Endothelial cell (in vitro differentiated cells): ENCODE results near the gene CSTF3. TPM values are rescaled to one million over a fixed set of nuclear protein-coding genes. Genes with fewer than 3 reads are reported as not detected.

Experiments used
- DNase-seq: peaks from one replicate; pipeline ENCODE4 v3.0.0; 2021; ENCODE audit warnings: low spot score
- H3K27ac Mint-ChIP-seq: one replicate; pipeline ENCODE4 v1.8.0; 2021; ENCODE audit warnings: mixed read lengths, inconsistent platforms; ENCODE audit not compliant: unreplicated experiment
- H3K27me3 Mint-ChIP-seq: one replicate; pipeline ENCODE4 v1.8.0; 2021; ENCODE audit warnings: mild to moderate bottlenecking, moderate library complexity, mixed read lengths, inconsistent platforms; ENCODE audit not compliant: unreplicated experiment
- H3K36me3 Mint-ChIP-seq: one replicate; pipeline ENCODE4 v1.8.0; 2021; ENCODE audit warnings: mild to moderate bottlenecking, low read depth, mixed read lengths, inconsistent platforms; ENCODE audit not compliant: unreplicated experiment
- H3K4me1 Mint-ChIP-seq: one replicate; pipeline ENCODE4 v1.8.0; 2021; ENCODE audit warnings: mild to moderate bottlenecking, mixed read lengths, inconsistent platforms; ENCODE audit not compliant: unreplicated experiment
- H3K4me3 Mint-ChIP-seq: one replicate; pipeline ENCODE4 v1.8.0; 2021; ENCODE audit warnings: mild to moderate bottlenecking, mixed read lengths, inconsistent platforms; ENCODE audit not compliant: unreplicated experiment
- H3K9me3 Mint-ChIP-seq: one replicate; pipeline ENCODE4 v1.8.0; 2021; ENCODE audit warnings: mixed read lengths, inconsistent platforms; ENCODE audit not compliant: unreplicated experiment
- total RNA-seq: library from RNA; stranded (reverse); fragmentation: NEBNext Ultra II Directional; extraction: Animal tissue kit (Norgen Biotek cat#: 25700); gene quantifications from one replicate; pipeline ENCODE4 v1.2.1, GENCODE V29; 2021; ENCODE audit not compliant: unreplicated experiment
- TF ChIP-seq, protein P1 (sequence below): fragments of 200-600 bp; sonication (generic); IDR thresholded peaks from one replicate; pipeline ENCODE4 v1.5.0; 2021; ENCODE audit warnings: antibody characterized with exemption; ENCODE audit not compliant: unreplicated experiment

The CSTF3 gene
- total RNA-seq, 1 donor from 2014 or later, result 23.0 TPM

DNA sequence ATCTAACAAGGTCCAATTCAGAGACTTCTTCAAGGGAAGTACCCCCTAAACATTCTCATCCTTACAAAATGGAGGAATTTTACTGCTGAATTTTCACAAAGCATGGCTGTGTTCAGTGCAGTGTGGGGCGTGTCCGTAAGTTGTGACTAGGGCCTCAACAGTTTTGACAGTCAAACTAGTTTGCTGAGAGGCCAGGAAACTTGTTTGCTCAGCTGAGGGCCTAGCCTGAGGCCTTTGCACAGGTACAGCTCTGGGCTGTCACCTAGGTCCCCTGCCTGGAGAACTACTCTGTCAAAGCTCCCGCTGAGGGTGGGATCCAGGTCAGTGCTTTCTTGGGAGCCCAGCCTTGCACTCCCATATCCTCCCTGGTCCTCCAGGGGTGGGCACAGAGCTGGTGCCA lies 94.0 kb downstream of the CSTF3 start:
- DNase-seq, result no peak
- TF ChIP-seq, protein P1, sequence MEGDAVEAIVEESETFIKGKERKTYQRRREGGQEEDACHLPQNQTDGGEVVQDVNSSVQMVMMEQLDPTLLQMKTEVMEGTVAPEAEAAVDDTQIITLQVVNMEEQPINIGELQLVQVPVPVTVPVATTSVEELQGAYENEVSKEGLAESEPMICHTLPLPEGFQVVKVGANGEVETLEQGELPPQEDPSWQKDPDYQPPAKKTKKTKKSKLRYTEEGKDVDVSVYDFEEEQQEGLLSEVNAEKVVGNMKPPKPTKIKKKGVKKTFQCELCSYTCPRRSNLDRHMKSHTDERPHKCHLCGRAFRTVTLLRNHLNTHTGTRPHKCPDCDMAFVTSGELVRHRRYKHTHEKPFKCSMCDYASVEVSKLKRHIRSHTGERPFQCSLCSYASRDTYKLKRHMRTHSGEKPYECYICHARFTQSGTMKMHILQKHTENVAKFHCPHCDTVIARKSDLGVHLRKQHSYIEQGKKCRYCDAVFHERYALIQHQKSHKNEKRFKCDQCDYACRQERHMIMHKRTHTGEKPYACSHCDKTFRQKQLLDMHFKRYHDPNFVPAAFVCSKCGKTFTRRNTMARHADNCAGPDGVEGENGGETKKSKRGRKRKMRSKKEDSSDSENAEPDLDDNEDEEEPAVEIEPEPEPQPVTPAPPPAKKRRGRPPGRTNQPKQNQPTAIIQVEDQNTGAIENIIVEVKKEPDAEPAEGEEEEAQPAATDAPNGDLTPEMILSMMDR, result no peak
- no peaks in the 10 kb centered on the region for H3K9me3 Mint-ChIP-seq
- H3K27me3 Mint-ChIP-seq, result peaks cover 2% of the 10 kb centered on the region
- peaks cover 12% of the 10 kb centered on the region for H3K4me1 Mint-ChIP-seq
- H3K27ac Mint-ChIP-seq, result no peak overlapping the region
- H3K36me3 Mint-ChIP-seq, result peaks cover 19% of the 10 kb centered on the region
- no peak overlapping the region for H3K4me3 Mint-ChIP-seq

DNA sequence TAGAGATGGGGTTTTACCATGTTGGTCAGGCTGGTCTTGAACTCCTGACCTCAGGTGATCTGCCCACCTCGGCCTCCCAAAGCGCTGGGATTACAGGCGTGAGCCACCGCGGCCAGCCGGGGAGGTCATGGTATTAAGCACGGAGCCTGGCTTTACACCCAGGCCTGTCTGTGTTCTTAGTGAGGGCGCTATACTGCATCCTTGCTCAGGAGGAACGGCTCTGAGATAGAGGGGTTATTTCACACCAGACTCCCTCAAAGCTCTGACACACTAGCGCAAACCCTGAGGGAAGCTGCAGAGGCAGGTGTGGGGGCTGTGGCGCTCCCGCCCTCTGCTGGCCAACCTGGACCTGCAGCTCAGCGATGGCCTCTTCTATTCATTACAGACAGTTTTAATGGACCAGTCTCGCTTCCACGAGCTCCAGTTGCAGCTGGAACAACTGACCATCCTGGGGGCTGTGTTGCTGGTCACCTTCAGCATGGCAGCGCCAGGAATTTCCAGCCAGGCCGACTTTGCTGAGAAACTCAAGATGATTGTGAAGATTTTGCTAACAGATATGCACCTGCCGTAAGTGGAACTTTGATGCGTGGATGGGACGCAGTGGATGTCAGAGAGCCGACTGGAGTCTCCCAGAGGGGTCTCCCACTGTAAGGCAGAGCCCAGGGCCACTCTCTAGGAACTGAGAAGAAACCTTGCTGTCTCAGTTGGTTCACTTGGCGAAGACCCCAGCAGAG lies 95.7 kb downstream of the CSTF3 start:
- Mint-ChIP-seq H3K27ac (no peak overlapping the region), H3K4me3 (no peak overlapping the region), H3K9me3 (no peaks in the 10 kb centered on the region), H3K27me3 (peaks cover 2% of the 10 kb centered on the region), H3K4me1 (peaks cover 12% of the 10 kb centered on the region), H3K36me3 (peaks cover 15% of the 10 kb centered on the region)
- DNase-seq, result peak; percentile 77
- TF ChIP-seq, protein P1, result peak; percentile 70

DNA sequence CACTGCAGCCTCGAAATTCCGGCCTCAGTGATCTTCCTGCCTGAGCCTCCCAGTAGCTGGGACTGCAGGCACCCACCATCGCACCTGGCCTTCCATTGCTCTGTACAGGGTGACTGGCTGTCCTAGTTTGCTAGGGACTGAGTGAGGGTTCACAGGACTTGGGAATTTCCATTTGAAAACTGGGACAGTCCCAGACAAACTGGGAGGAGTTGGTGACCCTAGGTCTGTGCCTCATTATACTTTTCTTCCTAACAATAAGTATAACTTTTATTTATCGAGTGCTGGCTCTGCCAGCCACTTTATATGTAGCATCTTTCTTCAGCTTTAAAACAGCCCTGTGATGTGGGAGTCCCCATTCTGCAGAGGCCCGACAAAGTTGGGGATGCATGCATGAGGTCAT lies 96.4 kb downstream of the CSTF3 start:
- peaks cover 2% of the 10 kb centered on the region for H3K27me3 Mint-ChIP-seq
- TF ChIP-seq, protein P1, result no peak
- H3K36me3 Mint-ChIP-seq, result peaks cover 15% of the 10 kb centered on the region
- no peak for DNase-seq
- H3K27ac Mint-ChIP-seq, result no peak overlapping the region
- H3K9me3 Mint-ChIP-seq, result no peaks in the 10 kb centered on the region
- peaks cover 12% of the 10 kb centered on the region for H3K4me1 Mint-ChIP-seq
- H3K4me3 Mint-ChIP-seq, result no peak overlapping the region

DNA sequence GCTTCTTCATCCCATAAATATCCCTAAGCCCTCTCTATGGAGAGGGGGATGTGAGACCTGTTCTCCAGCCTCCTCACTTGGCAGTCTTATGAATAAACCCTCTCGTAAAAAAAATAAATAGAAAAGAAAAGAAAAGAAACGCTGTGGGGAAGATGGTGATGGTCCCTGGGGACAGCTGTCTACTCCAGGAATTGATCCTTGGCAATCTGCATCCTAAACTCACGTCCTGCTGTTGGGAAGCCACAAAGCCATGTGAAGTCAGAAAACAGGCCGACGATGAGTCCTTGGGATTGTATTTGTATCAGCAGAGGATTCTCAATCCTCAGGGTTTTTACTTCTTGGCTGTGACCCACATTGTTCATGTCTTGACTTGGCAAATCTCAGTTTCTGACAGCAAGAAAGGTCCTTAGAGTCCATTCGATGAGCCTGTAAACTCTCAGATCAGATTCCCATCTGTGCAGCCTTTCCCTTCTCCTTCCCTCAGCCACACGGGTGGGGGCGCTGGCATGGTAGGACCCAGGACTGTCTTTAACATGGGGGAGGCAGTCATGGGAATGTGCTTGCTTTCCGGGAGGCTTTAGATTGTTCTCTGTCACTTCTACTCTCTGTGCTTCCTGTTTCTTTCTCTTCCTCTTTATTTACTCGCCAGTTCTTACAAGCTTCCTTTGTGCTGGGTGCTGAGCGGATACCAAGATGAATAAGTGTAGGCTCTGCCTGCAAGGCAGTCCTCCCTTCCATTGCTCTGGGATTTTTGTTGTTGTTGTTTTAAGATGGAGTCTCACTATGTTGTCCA lies 97.1 kb downstream of the CSTF3 start:
- Mint-ChIP-seq H3K9me3 (no peaks in the 10 kb centered on the region), H3K4me3 (no peak overlapping the region), H3K27me3 (peaks cover 2% of the 10 kb centered on the region), H3K4me1 (peaks cover 12% of the 10 kb centered on the region), H3K36me3 (peaks cover 20% of the 10 kb centered on the region), H3K27ac (peak overlapping the region; percentile 67)
- TF ChIP-seq, protein P1, result no peak
- no peak for DNase-seq
